ENCODE data around the gene ZC3H7A.

The ZC3H7A gene

GRCh38 chr16:11705311-11706025, 91.6 kb downstream of the ZC3H7A start:
- DNase-seq (ENCODE audit: low read depth in 2 of 2), result no peak
